IPS-20b (cell line): ENCODE measurements around the gene MT1H.
"Not testable (repeated sequence)": the region's sequence is repeated elsewhere in the genome, so short reads cannot be mapped to it uniquely, and the experiment has no call there.

Experiments
- H3K27ac ChIP-seq: one replicate; pipeline ENCODE4 v1.5.1; 2013; ENCODE audit warnings: low read length
- H3K27me3 ChIP-seq: 2 replicates; pipeline ENCODE4 v1.6.1; 2013; ENCODE audit warnings: mild to moderate bottlenecking, low read length, inconsistent platforms; ENCODE audit not compliant: insufficient read depth
- H3K36me3 ChIP-seq: 2 replicates; pipeline ENCODE4 v1.6.1; 2013; ENCODE audit warnings: low read depth, mild to moderate bottlenecking, inconsistent platforms, low read length, moderate library complexity; ENCODE audit not compliant: insufficient read depth
- H3K4me1 ChIP-seq: 2 replicates; pipeline ENCODE4 v1.6.1; 2013; ENCODE audit warnings: mild to moderate bottlenecking, control low read depth, inconsistent platforms, low read length, moderate library complexity; ENCODE audit not compliant: insufficient read depth
- H3K4me3 ChIP-seq: 2 replicates; pipeline ENCODE4 v1.5.1; 2013; ENCODE audit warnings: mild to moderate bottlenecking, low read length, inconsistent platforms
- H3K9ac ChIP-seq: 2 replicates; pipeline ENCODE4 v1.6.1; 2013; ENCODE audit warnings: low read depth, mild to moderate bottlenecking, inconsistent platforms, low read length, moderate library complexity
- H3K9me3 ChIP-seq: 2 replicates; pipeline ENCODE4 v1.6.1; 2013; ENCODE audit warnings: mild to moderate bottlenecking, low read depth, low read length, inconsistent platforms; ENCODE audit not compliant: insufficient read depth

The MT1H gene

GRCh38 chr16:56716761-56717160 is 47.1 kb downstream of the MT1H start:
- Histone ChIP-seq H3K4me3 (no peak overlapping the region), H3K36me3 (no peaks in the 10 kb centered on the region), H3K9me3 (no peaks in the 10 kb centered on the region), H3K27me3 (peaks cover 4% of the 10 kb centered on the region; the same call in 1 of the 2 replicates), H3K27ac (no peak overlapping the region), H3K4me1 (no peaks in the 10 kb centered on the region), H3K9ac (no peak overlapping the region)

- H3K27me3 ChIP-seq, H3K9me3 ChIP-seq: not testable (repeated sequence)
These were observed 47.9 kb downstream of the MT1H start for GRCh38 chr16:56717532-56717931.

More at GRCh38 chr16:56717532-56717931, 47.9 kb downstream of the MT1H start:
- not testable (repeated sequence) for H3K4me3 ChIP-seq, H3K36me3 ChIP-seq, H3K9ac ChIP-seq, H3K4me1 ChIP-seq, H3K27ac ChIP-seq
